Endothelial cell (in vitro differentiated cells): ENCODE results near the gene HAGH. TPM values are rescaled to one million over a fixed set of nuclear protein-coding genes. Genes with fewer than 3 reads are reported as not detected.
"Not testable (repeated sequence)": the region's sequence is repeated elsewhere in the genome, so short reads cannot be mapped to it uniquely, and the experiment has no call there.

Experiments
- DNase-seq: peaks from one replicate; pipeline ENCODE4 v3.0.0; 2021; ENCODE audit warnings: low spot score
- H3K27ac Mint-ChIP-seq: one replicate; pipeline ENCODE4 v1.8.0; 2021; ENCODE audit warnings: mixed read lengths, inconsistent platforms; ENCODE audit not compliant: unreplicated experiment
- H3K27me3 Mint-ChIP-seq: one replicate; pipeline ENCODE4 v1.8.0; 2021; ENCODE audit warnings: mild to moderate bottlenecking, moderate library complexity, mixed read lengths, inconsistent platforms; ENCODE audit not compliant: unreplicated experiment
- H3K36me3 Mint-ChIP-seq: one replicate; pipeline ENCODE4 v1.8.0; 2021; ENCODE audit warnings: mild to moderate bottlenecking, low read depth, mixed read lengths, inconsistent platforms; ENCODE audit not compliant: unreplicated experiment
- H3K4me1 Mint-ChIP-seq: one replicate; pipeline ENCODE4 v1.8.0; 2021; ENCODE audit warnings: mild to moderate bottlenecking, mixed read lengths, inconsistent platforms; ENCODE audit not compliant: unreplicated experiment
- H3K4me3 Mint-ChIP-seq: one replicate; pipeline ENCODE4 v1.8.0; 2021; ENCODE audit warnings: mild to moderate bottlenecking, mixed read lengths, inconsistent platforms; ENCODE audit not compliant: unreplicated experiment
- H3K9me3 Mint-ChIP-seq: one replicate; pipeline ENCODE4 v1.8.0; 2021; ENCODE audit warnings: mixed read lengths, inconsistent platforms; ENCODE audit not compliant: unreplicated experiment
- total RNA-seq: library from RNA; stranded (reverse); fragmentation: NEBNext Ultra II Directional; extraction: Animal tissue kit (Norgen Biotek cat#: 25700); gene quantifications from one replicate; pipeline ENCODE4 v1.2.1, GENCODE V29; 2021; ENCODE audit not compliant: unreplicated experiment
- TF ChIP-seq, protein P1 (sequence below): fragments of 200-600 bp; sonication (generic); IDR thresholded peaks from one replicate; pipeline ENCODE4 v1.5.0; 2021; ENCODE audit warnings: antibody characterized with exemption; ENCODE audit not compliant: unreplicated experiment

The HAGH gene
- total RNA-seq, 1 donor from 2014 or later = 44.8 TPM

DNA sequence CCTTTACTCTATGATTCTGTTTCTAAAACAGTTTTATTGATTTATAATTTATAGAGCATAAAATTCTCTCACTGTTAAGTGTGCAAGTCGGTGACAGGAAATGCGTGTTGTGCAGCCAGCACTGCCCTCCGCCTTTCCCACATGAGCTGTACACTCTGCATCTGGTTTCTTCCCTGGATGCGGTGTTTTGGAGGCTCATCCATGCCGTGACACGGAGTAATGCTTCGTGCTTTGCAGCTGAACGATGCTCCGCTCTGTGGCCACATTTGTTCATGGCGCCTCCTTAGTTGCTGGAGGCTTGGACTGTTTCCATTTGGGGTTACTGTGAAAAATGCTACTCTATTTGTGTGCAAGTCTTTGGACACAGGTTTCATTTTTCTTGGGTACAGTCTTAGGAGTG is 25.9 kb downstream of the HAGH start:
- Mint-ChIP-seq H3K27ac (no peak overlapping the region), H3K4me3 (peak overlapping the region; percentile 8), H3K36me3 (peaks cover 29% of the 10 kb centered on the region), H3K4me1 (no peaks in the 10 kb centered on the region), H3K27me3 (peaks cover 4% of the 10 kb centered on the region), H3K9me3 (peaks cover 9% of the 10 kb centered on the region)
- no peak for DNase-seq
- TF ChIP-seq, protein P1, sequence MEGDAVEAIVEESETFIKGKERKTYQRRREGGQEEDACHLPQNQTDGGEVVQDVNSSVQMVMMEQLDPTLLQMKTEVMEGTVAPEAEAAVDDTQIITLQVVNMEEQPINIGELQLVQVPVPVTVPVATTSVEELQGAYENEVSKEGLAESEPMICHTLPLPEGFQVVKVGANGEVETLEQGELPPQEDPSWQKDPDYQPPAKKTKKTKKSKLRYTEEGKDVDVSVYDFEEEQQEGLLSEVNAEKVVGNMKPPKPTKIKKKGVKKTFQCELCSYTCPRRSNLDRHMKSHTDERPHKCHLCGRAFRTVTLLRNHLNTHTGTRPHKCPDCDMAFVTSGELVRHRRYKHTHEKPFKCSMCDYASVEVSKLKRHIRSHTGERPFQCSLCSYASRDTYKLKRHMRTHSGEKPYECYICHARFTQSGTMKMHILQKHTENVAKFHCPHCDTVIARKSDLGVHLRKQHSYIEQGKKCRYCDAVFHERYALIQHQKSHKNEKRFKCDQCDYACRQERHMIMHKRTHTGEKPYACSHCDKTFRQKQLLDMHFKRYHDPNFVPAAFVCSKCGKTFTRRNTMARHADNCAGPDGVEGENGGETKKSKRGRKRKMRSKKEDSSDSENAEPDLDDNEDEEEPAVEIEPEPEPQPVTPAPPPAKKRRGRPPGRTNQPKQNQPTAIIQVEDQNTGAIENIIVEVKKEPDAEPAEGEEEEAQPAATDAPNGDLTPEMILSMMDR = no peak

DNA sequence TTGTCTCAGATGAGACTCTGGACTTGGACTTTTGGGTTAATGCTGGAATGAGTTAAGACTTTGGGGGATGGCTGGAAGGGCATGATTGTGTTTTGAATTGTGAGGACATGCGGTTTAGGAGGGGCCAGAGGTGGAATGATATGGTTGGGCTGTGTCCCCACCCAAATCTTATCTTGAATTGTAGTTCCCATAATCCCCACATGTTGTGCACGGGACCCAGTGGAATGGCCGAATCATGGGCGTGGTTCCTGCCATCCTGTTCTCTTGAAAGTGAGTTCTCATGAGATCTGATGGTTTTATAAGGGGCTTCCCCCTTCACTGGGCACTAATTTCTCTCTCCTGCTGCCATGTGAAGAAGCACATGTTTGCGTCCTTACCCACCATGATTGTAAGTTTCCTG is 27.4 kb downstream of the HAGH start:
- Mint-ChIP-seq H3K36me3 (peaks cover 26% of the 10 kb centered on the region), H3K4me3 (peak overlapping the region; percentile 27)
- H3K27me3 Mint-ChIP-seq, H3K4me1 Mint-ChIP-seq, DNase-seq, H3K27ac Mint-ChIP-seq, H3K9me3 Mint-ChIP-seq: not testable (repeated sequence)

DNA sequence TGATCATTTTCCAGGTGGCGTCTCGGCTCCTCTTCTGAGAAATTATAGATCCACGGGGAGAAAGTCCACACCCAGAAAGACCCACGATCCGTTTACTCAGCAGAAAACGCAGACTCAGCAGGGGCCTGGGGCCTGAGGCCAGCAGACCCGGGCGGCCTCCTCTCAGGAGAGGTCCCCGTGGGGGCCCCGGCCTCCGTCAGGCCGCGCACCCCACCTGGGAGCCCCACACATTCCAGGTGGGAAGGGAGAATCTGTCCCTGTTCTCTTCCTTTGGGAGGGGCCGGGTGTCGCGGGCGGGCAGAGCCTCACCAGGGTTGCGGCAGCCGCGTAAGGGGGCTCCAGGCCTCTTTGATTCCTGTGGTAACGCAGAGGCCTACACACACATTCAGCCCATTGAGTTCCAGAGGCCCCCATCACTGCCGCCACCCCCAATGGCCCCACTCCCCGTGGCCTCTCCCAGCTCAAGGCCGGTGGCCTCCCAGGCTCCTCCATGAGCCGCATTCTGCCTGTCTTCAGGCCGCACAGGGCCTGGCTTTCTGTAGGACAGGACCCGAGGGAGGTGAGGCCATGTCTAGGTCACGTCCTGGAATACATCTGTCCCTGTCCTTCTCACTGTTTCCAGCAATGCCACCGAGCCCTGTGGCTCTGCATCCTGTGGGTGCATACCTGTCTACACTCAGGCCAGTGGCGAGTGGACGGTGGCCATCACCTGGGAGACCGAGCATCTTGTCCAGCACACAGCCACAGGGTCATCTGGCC is 31.5 kb downstream of the HAGH start:
- no peaks in the 10 kb centered on the region for H3K4me1 Mint-ChIP-seq
- peaks cover 4% of the 10 kb centered on the region for H3K9me3 Mint-ChIP-seq
- no peak overlapping the region for H3K27ac Mint-ChIP-seq
- TF ChIP-seq, protein P1 = no peak
- H3K27me3 Mint-ChIP-seq = no peaks in the 10 kb centered on the region
- no peak for DNase-seq
- no peak overlapping the region for H3K4me3 Mint-ChIP-seq
- H3K36me3 Mint-ChIP-seq = peaks cover 15% of the 10 kb centered on the region

DNA sequence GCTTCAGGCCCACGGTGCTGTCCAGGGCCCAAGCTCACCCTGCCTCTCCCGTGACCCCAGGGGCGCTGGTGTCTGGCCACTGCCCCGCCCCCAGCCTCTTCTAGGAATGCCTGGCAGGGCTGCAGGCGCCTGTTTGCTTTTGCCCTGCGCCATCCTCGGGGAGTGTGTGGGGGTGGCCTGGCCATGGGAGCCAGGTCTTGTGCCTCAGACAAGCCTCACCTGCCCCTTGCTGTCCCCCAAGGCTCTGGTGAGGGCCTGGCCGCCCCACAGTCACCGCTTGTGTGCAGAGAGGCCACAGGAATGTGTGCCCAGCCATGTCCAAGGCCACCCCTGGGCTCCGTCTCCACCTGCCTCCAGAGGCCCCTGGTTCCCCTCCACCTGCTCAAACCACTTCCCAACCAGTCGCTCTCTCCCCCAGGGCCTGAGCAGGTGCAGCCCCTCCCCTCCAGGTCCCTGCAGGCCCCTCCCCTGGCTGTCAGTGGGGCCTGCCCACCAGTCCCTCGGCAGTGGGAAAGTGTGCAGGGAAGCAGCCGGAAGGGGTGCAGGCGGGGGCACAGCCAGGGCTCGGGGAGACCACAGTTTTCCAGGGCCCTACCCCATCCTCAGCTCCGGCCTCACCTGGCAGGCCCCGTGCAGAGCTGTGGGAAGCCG is 32.3 kb downstream of the HAGH start:
- TF ChIP-seq, protein P1 = no peak
- Mint-ChIP-seq H3K27me3 (no peaks in the 10 kb centered on the region), H3K4me3 (no peak overlapping the region), H3K9me3 (peaks cover 1% of the 10 kb centered on the region), H3K36me3 (peaks cover 10% of the 10 kb centered on the region), H3K4me1 (no peaks in the 10 kb centered on the region), H3K27ac (no peak overlapping the region)
- DNase-seq = no peak

DNA sequence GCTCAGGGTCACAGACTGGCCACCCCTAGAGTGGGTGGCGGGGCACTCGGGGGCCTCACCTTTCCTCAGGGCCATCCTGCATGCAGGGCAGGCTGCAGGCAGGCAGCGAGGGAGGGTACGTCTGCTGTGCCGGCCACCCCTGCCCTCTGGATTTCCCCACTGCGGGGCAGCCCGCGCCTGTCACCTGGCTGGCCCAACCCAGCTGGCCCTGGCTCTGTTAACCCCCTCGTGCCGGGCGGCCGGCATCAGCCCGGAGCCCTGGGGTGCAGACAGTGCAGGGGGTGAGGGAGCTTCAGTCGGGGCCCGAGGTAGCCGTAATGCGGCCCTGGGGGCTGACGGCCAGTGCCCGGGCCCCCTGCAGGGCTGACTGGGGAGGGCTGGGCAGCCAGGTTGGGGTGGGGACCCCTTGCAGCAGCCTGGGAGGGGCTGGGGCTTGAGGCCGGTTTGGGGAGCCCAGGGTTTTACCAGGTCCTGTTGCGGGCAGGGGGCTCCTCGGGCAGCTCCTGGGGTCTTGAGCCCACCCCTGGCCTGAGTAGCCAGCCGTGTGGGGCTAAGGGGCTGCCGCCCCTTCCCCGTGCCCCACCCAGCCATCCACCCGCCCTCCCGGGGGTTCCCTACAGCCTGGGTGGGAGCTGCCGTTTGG is 32.9 kb downstream of the HAGH start, which contains the start of gene IGFALS:
Gene IGFALS (minus strand): TSS at position 128 of the 643 bp plus-strand sequence. CDS start 53 bp downstream, at position 75.
- Mint-ChIP-seq H3K9me3 (no peaks in the 10 kb centered on the region), H3K4me1 (no peaks in the 10 kb centered on the region), H3K27ac (no peak within 1 kb of the TSS), H3K36me3 (peaks cover 8% of the 10 kb centered on the region), H3K4me3 (no peak within 1 kb of the TSS), H3K27me3 (no peaks in the 10 kb centered on the region)
- DNase-seq = no peak
- TF ChIP-seq, protein P1 = no peak
